IMR-90 (cell line): ENCODE data around the gene ZNF195. TPM values are rescaled to one million over a fixed set of nuclear protein-coding genes. Genes with fewer than 3 reads are reported as not detected.

Experiments
- ATAC-seq: fragments of 200-7000 bp; cut with Tn5 transposase; 2 replicates; pipeline ENCODE4 v1.9.1; 2020; ENCODE audit warnings: low read depth, mild to moderate bottlenecking, moderate library complexity
- BruUV-seq: library from RNA; stranded (reverse); fragments of 400-500 nt; replicated peaks from 2 replicates; lab custom pipeline; 2021; lab: Mats Ljungman, UMichigan
- CTCF ChIA-PET: fragments of 300-600 bp; formaldehyde crosslinking; extraction: SDS; loops from one replicate; lab custom pipeline; 2021; ENCODE audit warnings: antibody characterized with exemption; lab: Yijun Ruan, JAX
- POLR2A ChIA-PET: fragments of 300-600 bp; sonication (Branson Sonifier 250); formaldehyde crosslinking; loops from one replicate; lab custom pipeline; 2022; ENCODE audit warnings: antibody characterized with exemption; ENCODE audit not compliant: unreplicated experiment; lab: Charles Lee
- DNase-seq: peaks from one replicate; pipeline ENCODE4 v3.0.0; 2013
- H2AFZ ChIP-seq: replicated peaks from 2 replicates; pipeline ENCODE3; 2013; ENCODE audit warnings: low read length, mild to moderate bottlenecking; ENCODE audit not compliant: poor library complexity
- H2AK5ac ChIP-seq: 2 replicates; pipeline ENCODE4 v1.6.1; 2013; ENCODE audit warnings: low read depth, low read length, inconsistent platforms
- H2AK9ac ChIP-seq: replicated peaks from 2 replicates; pipeline ENCODE3; 2013; ENCODE audit warnings: mild to moderate bottlenecking, low read depth, low read length, moderate library complexity; ENCODE audit not compliant: poor library complexity
- H2BK120ac ChIP-seq: 2 replicates; pipeline ENCODE4 v1.6.1; 2013; ENCODE audit warnings: low read depth, low read length, inconsistent platforms
- H2BK15ac ChIP-seq: 3 replicates; pipeline ENCODE4 v1.6.1; 2013; ENCODE audit warnings: low read depth, low read length, inconsistent platforms
- H2BK20ac ChIP-seq: 2 replicates; pipeline ENCODE4 v1.6.1; 2013; ENCODE audit warnings: low read depth, mild to moderate bottlenecking, inconsistent platforms, low read length, moderate library complexity
- H2BK5ac ChIP-seq: 2 replicates; pipeline ENCODE4 v1.6.1; 2013; ENCODE audit warnings: mild to moderate bottlenecking, low read depth, low read length, inconsistent platforms; ENCODE audit not compliant: poor library complexity, severe bottlenecking
- H3K14ac ChIP-seq: replicated peaks from 2 replicates; pipeline ENCODE4 v1.6.1; 2013; ENCODE audit warnings: low read depth, low read length, inconsistent platforms
- H3K18ac ChIP-seq: 2 replicates; pipeline ENCODE4 v1.6.1; 2013; ENCODE audit warnings: low read depth, low read length, control low read depth
- H3K23ac ChIP-seq: 2 replicates; pipeline ENCODE4 v1.6.1; 2013; ENCODE audit warnings: low read depth, low read length, inconsistent platforms
- H3K27ac ChIP-seq: 2 replicates; pipeline ENCODE4 v1.5.1; 2013; ENCODE audit warnings: mild to moderate bottlenecking, control low read depth, low read length; ENCODE audit not compliant: insufficient read depth
- H3K27me3 ChIP-seq: 2 replicates; pipeline ENCODE4 v1.6.1; 2013; ENCODE audit warnings: low read length; ENCODE audit not compliant: control insufficient read depth, insufficient read depth
- H3K36me3 ChIP-seq: 2 replicates; pipeline ENCODE4 v1.6.1; 2013; ENCODE audit warnings: low read length, mixed read lengths; ENCODE audit not compliant: control insufficient read depth, insufficient read depth
- H3K4ac ChIP-seq: 2 replicates; pipeline ENCODE4 v1.6.1; 2013; ENCODE audit warnings: low read depth, low read length, inconsistent platforms
- H3K4me1 ChIP-seq: 2 replicates; pipeline ENCODE4 v1.6.1; 2013; ENCODE audit warnings: low read length, mixed read lengths; ENCODE audit not compliant: control insufficient read depth, insufficient read depth
- H3K4me2 ChIP-seq: 2 replicates; pipeline ENCODE4 v1.6.1; 2013; ENCODE audit warnings: low read depth, mild to moderate bottlenecking, control low read depth, low read length, moderate library complexity
- H3K4me3 ChIP-seq: 2 replicates; pipeline ENCODE4 v1.5.1; 2013; ENCODE audit warnings: low read depth, mild to moderate bottlenecking, control low read depth, low read length, moderate library complexity; ENCODE audit not compliant: insufficient read depth
- H3K56ac ChIP-seq: 2 replicates; pipeline ENCODE4 v1.6.1; 2013; ENCODE audit warnings: low read length, inconsistent platforms; ENCODE audit not compliant: insufficient read depth; ENCODE audit errors: extremely low read depth
- H3K79me1 ChIP-seq, 2 experiments: 2 replicates each; pipeline ENCODE4 v1.6.1; 2013; ENCODE audit warnings: low read length in 2 of 2, inconsistent platforms in 1 of 2, low read depth in 1 of 2
- H3K9ac ChIP-seq: 2 replicates; pipeline ENCODE4 v1.6.1; 2013; ENCODE audit warnings: low read depth, low read length, control low read depth
- H3K9me1 ChIP-seq: 2 replicates; pipeline ENCODE4 v1.6.1; 2013; ENCODE audit warnings: low read length, inconsistent platforms; ENCODE audit not compliant: insufficient read depth
- H3K9me3 ChIP-seq: 2 replicates; pipeline ENCODE4 v1.6.1; 2013; ENCODE audit warnings: low read length; ENCODE audit not compliant: control insufficient read depth, insufficient read depth
- H4K20me1 ChIP-seq: 2 replicates; pipeline ENCODE4 v1.6.1; 2013; ENCODE audit warnings: low read length, inconsistent platforms; ENCODE audit not compliant: insufficient read depth
- H4K5ac ChIP-seq: 2 replicates; pipeline ENCODE4 v1.6.1; 2013; ENCODE audit warnings: mild to moderate bottlenecking, low read depth, low read length, control low read depth
- H4K8ac ChIP-seq, 2 experiments: 2 replicates each; pipeline ENCODE4 v1.6.1; 2013; ENCODE audit warnings: low read depth in 2 of 2, low read length in 2 of 2, control low read depth in 1 of 2, inconsistent platforms in 1 of 2
- H4K91ac ChIP-seq: 2 replicates; pipeline ENCODE4 v1.6.1; 2013; ENCODE audit warnings: low read depth, low read length, inconsistent platforms; ENCODE audit not compliant: insufficient read depth
- BHLHE40 ChIP-seq: fragments of 150-350 bp; IDR thresholded peaks from 2 replicates; pipeline ENCODE4 v1.6.1; 2016; ENCODE audit warnings: mild to moderate bottlenecking, low read depth, low read length
- CHD1 ChIP-seq: IDR thresholded peaks from 2 replicates; pipeline ENCODE4 v1.6.1; 2012; ENCODE audit warnings: low read depth, low read length, improper control_type of control experiment
- ELK1 ChIP-seq: fragments of 150-350 bp; IDR thresholded peaks from 2 replicates; pipeline ENCODE4 v1.6.1; 2016; ENCODE audit warnings: low read depth, mild to moderate bottlenecking, low read length, moderate library complexity, borderline replicate concordance
- FOS ChIP-seq: fragments of 150-350 bp; IDR thresholded peaks from 2 replicates; pipeline ENCODE4 v1.6.1; 2016; ENCODE audit warnings: low read depth, low read length
- SMC3 ChIP-seq: fragments of 150-350 bp; IDR thresholded peaks from 2 replicates; pipeline ENCODE4 v1.6.1; 2016; ENCODE audit warnings: low read depth, mild to moderate bottlenecking, antibody characterized with exemption, low read length, moderate library complexity
- USF2 ChIP-seq: fragments of 150-350 bp; IDR thresholded peaks from 2 replicates; pipeline ENCODE4 v1.6.1; 2017; ENCODE audit warnings: mild to moderate bottlenecking, antibody characterized with exemption, low read length, low read depth
- WGBS, 2 experiments: methylation state at CpG; one replicate each; pipeline versions ENCODE4 v1.1.5 to v1.1.7; 2013; ENCODE audit warnings: missing lambda C conversion rate in 2 of 2; ENCODE audit not compliant: insufficient read length in 1 of 2; ENCODE audit errors: extremely low coverage in 2 of 2; 5-methylcytosine and 5-hydroxymethylcytosine counted together
- dilution Hi-C: fragments of 300-500 bp; cut with HindIII; formaldehyde crosslinking; loops from one replicate; pipeline ENCODE4 v1.14.3; 2018; ENCODE audit warnings: low sequenced_read_pairs; ENCODE audit not compliant: unreplicated experiment
- in situ Hi-C: fragments of 300-500 bp; cut with MboI; formaldehyde crosslinking; loops from 3 replicates; pipeline ENCODE4 v1.14.3; 2019; ENCODE audit warnings: low sequenced_read_pairs, inconsistent platforms, mixed read lengths
- intact Hi-C: fragments of 100-400 bp; cut with micrococcal nuclease; formaldehyde crosslinking; loops from 2 replicates; pipeline ENCODE4 v1.10.0; 2022
- polyA plus RNA-seq, 3 experiments: library from polyadenylated mRNA; depleted of rRNA; stranded (reverse); fragments of >200 nt; gene quantifications; 2 replicates each; pipeline ENCODE4 v1.2.3, GENCODE V29; 2012; ENCODE audit warnings: low replicate concordance in 1 of 3
- total RNA-seq: library from RNA; depleted of rRNA; stranded (reverse); fragments of >200 nt; gene quantifications from 2 replicates; pipeline ENCODE4 v1.2.3, GENCODE V29; 2012

Gene ZNF195
- total and polyA plus RNA-seq, 2 of the 4 experiments (the other 2 are of a cell fraction): 10.2 to 24.4 TPM

- BruUV-seq: no TSS peak
- Histone ChIP-seq H3K4ac (no peak overlapping the region), H3K9me3 (peaks cover 10% of the 10 kb centered on the region), H3K23ac (no peak overlapping the region), H4K91ac (no peak overlapping the region), H2AK9ac (no peak overlapping the region), H3K9me1 (0 out of 2 replicates have a peak, but pooled peaks cover 3% of the 10 kb centered on the region), H2BK120ac (no peak overlapping the region), H3K14ac (no peak overlapping the region), H2BK5ac (no peak overlapping the region), H3K4me1 (peaks cover 5% of the 10 kb centered on the region), H3K27ac (no peak overlapping the region), H3K56ac (no peak overlapping the region), H3K36me3 (no peaks in the 10 kb centered on the region), H2BK20ac (no peak overlapping the region), H3K4me2 (no peak overlapping the region), H3K79me1 (no peaks in the 10 kb centered on the region), H3K18ac (no peak overlapping the region), H4K5ac (no peak overlapping the region), H2AK5ac (no peak overlapping the region), H3K4me3 (no peak overlapping the region), H2BK15ac (no peak overlapping the region), H4K20me1 (no peaks in the 10 kb centered on the region), H4K8ac (no peak overlapping the region), H3K9ac (no peak overlapping the region), H2AFZ (no peak overlapping the region), H3K27me3 (no peaks in the 10 kb centered on the region)
- TF ChIP-seq ELK1: no peak
- TF ChIP-seq SMC3: no peak
- no peak for TF ChIP-seq BHLHE40
- TF ChIP-seq FOS: no peak
- no peak for TF ChIP-seq USF2
- TF ChIP-seq CHD1: no peak
- dilution Hi-C loops: no loop called here
- 43% methylated on average over 1 of the region's 6 CpGs; no CpG with 5 or more reads in 1 of the 2 experiments for WGBS, 2 experiments
- intact Hi-C loops: no loop called here
- ChIA-PET CTCF (no interaction called here), POLR2A (no interaction called here)
- ATAC-seq (no peak), DNase-seq (no peak)
- in situ Hi-C loops: no loop called here
Observed at GRCh38 chr11:3344327-3345174, 34.4 kb downstream of the ZNF195 start.
